ENCODE results near the gene HIRIP3. TPM values are rescaled to one million over a fixed set of nuclear protein-coding genes. Genes with fewer than 3 reads are reported as not detected.
A peak's percentile ranks its signal among the peaks of the same experiment; 100 is the strongest.

HIRIP3 gene
- total RNA-seq, 4 donors from 2014 or later = 5.8 to 15.1 (median 13.1) TPM

GRCh38 chr16:29974291-29975133, 20.9 kb downstream of the HIRIP3 start:
- peak overlapping the region; percentile 86 to 92 (median 88) for H3K27ac ChIP-seq
- H3K9me3 ChIP-seq = no peaks in the 10 kb centered on the region
- H3K27me3 ChIP-seq = no peaks in the 10 kb centered on the region
- H3K4me3 ChIP-seq = peak overlapping the region; percentile 72 to 96 (median 91)
- H3K36me3 ChIP-seq = peaks cover 0 to 34% (median 0%) of the 10 kb centered on the region in 3 donors
- DNase-seq = no peak
- H3K4me1 ChIP-seq = peaks cover 0 to 38% (median 12%) of the 10 kb centered on the region in 4 donors
- TF ChIP-seq CTCF (IDR thresholded peaks at IDR 0.05) = no peak
- TF ChIP-seq POLR2A (IDR thresholded peaks at IDR 0.05) = no peak

GRCh38 chr16:29973384-29974246, 21.8 kb downstream of the HIRIP3 start, which contains the start of gene TAOK2:
TSS of gene TAOK2 (plus strand) at chr16:29973868. CDS start at chr16:29977773, 3,905 bp downstream.
- H3K27ac ChIP-seq = peak within 1 kb of the TSS; percentile 86 to 92 (median 88)
- peak; percentile 95 to 99 (median 97) for DNase-seq
- H3K4me1 ChIP-seq = peaks cover 0 to 38% (median 12%) of the 10 kb centered on the region in 4 donors
- no peaks in the 10 kb centered on the region for H3K9me3 ChIP-seq
- no peaks in the 10 kb centered on the region for H3K27me3 ChIP-seq
- peaks cover 0 to 31% (median 0%) of the 10 kb centered on the region in 3 donors for H3K36me3 ChIP-seq
- H3K4me3 ChIP-seq = peak within 1 kb of the TSS; percentile 72 to 96 (median 91)
- TF ChIP-seq POLR2A (IDR thresholded peaks at IDR 0.05) (peak; percentile 82 to 83), CTCF (IDR thresholded peaks at IDR 0.05) (peak in 1 of 6 experiments; percentile 3)

GRCh38 chr16:29972992-29973383, 22.4 kb downstream of the HIRIP3 start:
- peaks cover 0 to 31% (median 0%) of the 10 kb centered on the region in 3 donors for H3K36me3 ChIP-seq
- H3K27me3 ChIP-seq = no peaks in the 10 kb centered on the region
- DNase-seq = no peak
- no peaks in the 10 kb centered on the region for H3K9me3 ChIP-seq
- TF ChIP-seq POLR2A (IDR thresholded peaks at IDR 0.05) (no peak), CTCF (IDR thresholded peaks at IDR 0.05) (no peak)
- H3K4me3 ChIP-seq = peak overlapping the region; percentile 72 to 96 (median 91)
- H3K4me1 ChIP-seq = peaks cover 0 to 38% (median 12%) of the 10 kb centered on the region in 4 donors
- peak overlapping the region in 3 of 4 donors; percentile 86 to 90 (median 87) for H3K27ac ChIP-seq

GRCh38 chr16:29972500-29972899, 22.9 kb downstream of the HIRIP3 start:
- Histone ChIP-seq H3K27me3 (no peaks in the 10 kb centered on the region), H3K4me1 (peaks cover 0 to 35% (median 12%) of the 10 kb centered on the region in 4 donors), H3K36me3 (peaks cover 0 to 30% (median 0%) of the 10 kb centered on the region in 3 donors), H3K27ac (no peak overlapping the region), H3K4me3 (no peak overlapping the region), H3K9me3 (no peaks in the 10 kb centered on the region)
- no peak for DNase-seq
- TF ChIP-seq CTCF (IDR thresholded peaks at IDR 0.05) (no peak), POLR2A (IDR thresholded peaks at IDR 0.05) (no peak)

GRCh38 chr16:29971304-29971703, 24.1 kb downstream of the HIRIP3 start:
- peaks cover 0 to 39% (median 0%) of the 10 kb centered on the region in 3 donors for H3K36me3 ChIP-seq
- H3K4me1 ChIP-seq = peaks cover 0 to 25% (median 12%) of the 10 kb centered on the region in 4 donors
- H3K4me3 ChIP-seq = no peak overlapping the region
- H3K27ac ChIP-seq = no peak overlapping the region
- no peaks in the 10 kb centered on the region for H3K27me3 ChIP-seq
- no peak for DNase-seq
- H3K9me3 ChIP-seq = no peaks in the 10 kb centered on the region
- TF ChIP-seq CTCF (IDR thresholded peaks at IDR 0.05) = no peak
- no peak for TF ChIP-seq POLR2A (IDR thresholded peaks at IDR 0.05)
